ENCODE data around the gene FOXD3. TPM values are rescaled to one million over a fixed set of nuclear protein-coding genes. Genes with fewer than 3 reads are reported as not detected.

The FOXD3 gene
- total and polyA plus RNA-seq, 3 donors from 2014 or later = 0.37 to 3.5 (median 0.69) TPM

- intact Hi-C loops (cut with DNase I; ENCODE audit: low total_unique reads) = no loop called here
- Histone ChIP-seq H3K36me3 (ENCODE audit: low read depth, missing control alignments) (no peaks in the 10 kb centered on the region), H3K27ac (no peak overlapping the region), H3K4me3 (no peak overlapping the region), H3K9me3 (no peaks in the 10 kb centered on the region), H3K27me3 (no peaks in the 10 kb centered on the region), H3K4me1 (peaks cover 7% of the 10 kb centered on the region)
- DNase-seq = no peak
- whole genome bisulfite sequencing, 2 donors = 9 to 12% methylated on average over 37 of the region's 37 CpGs
- TF ChIP-seq POLR2A (IDR thresholded peaks at IDR 0.05) (no peak), CTCF (IDR thresholded peaks at IDR 0.05) (no peak)
Measured at GRCh38 chr1:63326473-63327380, 4.4 kb downstream of the FOXD3 start.

- peak; percentile 83 for DNase-seq
- H3K36me3 ChIP-seq (ENCODE audit: low read depth, missing control alignments) = no peaks in the 10 kb centered on the region
- H3K27me3 ChIP-seq = no peaks in the 10 kb centered on the region
- intact Hi-C loops (cut with DNase I; ENCODE audit: low total_unique reads) = no loop called here
- no peak overlapping the region for H3K4me3 ChIP-seq
- WGBS, 2 donors = 6 to 10% methylated on average over 25 of the region's 25 CpGs
- no peak overlapping the region for H3K27ac ChIP-seq
- H3K9me3 ChIP-seq = no peaks in the 10 kb centered on the region
- TF ChIP-seq POLR2A (IDR thresholded peaks at IDR 0.05) (no peak), CTCF (IDR thresholded peaks at IDR 0.05) (peak; percentile 50 to 74 (median 67))
- H3K4me1 ChIP-seq = peaks cover 4% of the 10 kb centered on the region
Measured at GRCh38 chr1:63327417-63328054, 5.2 kb downstream of the FOXD3 start.

GRCh38 chr1:63328122-63328521, 5.8 kb downstream of the FOXD3 start:
- no peak overlapping the region for H3K4me3 ChIP-seq
- WGBS, 2 donors = 44 to 52% methylated on average over 8 of the region's 8 CpGs
- no peak overlapping the region for H3K27ac ChIP-seq
- no peaks in the 10 kb centered on the region for H3K9me3 ChIP-seq
- no peaks in the 10 kb centered on the region for H3K4me1 ChIP-seq
- H3K36me3 ChIP-seq (ENCODE audit: low read depth, missing control alignments) = no peaks in the 10 kb centered on the region
- no peak for TF ChIP-seq POLR2A (IDR thresholded peaks at IDR 0.05)
- TF ChIP-seq CTCF (IDR thresholded peaks at IDR 0.05) = no peak
- DNase-seq = no peak
- intact Hi-C loops (cut with DNase I; ENCODE audit: low total_unique reads) = no loop called here
- no peaks in the 10 kb centered on the region for H3K27me3 ChIP-seq

GRCh38 chr1:63328781-63329180, 6.4 kb downstream of the FOXD3 start:
- H3K27ac ChIP-seq = no peak overlapping the region
- intact Hi-C loops (cut with DNase I; ENCODE audit: low total_unique reads) = no loop called here

GRCh38 chr1:63329621-63330330, 7.4 kb downstream of the FOXD3 start:
- WGBS, 2 donors = 4 to 5% methylated on average over 16 to 49 of the region's 50 CpGs
- Histone ChIP-seq H3K36me3 (ENCODE audit: low read depth, missing control alignments) (no peaks in the 10 kb centered on the region), H3K27ac (no peak overlapping the region), H3K9me3 (no peaks in the 10 kb centered on the region), H3K27me3 (no peaks in the 10 kb centered on the region), H3K4me1 (no peaks in the 10 kb centered on the region), H3K4me3 (peak overlapping the region; percentile 7 to 43)
- no peak for DNase-seq
- intact Hi-C loops (cut with DNase I; ENCODE audit: low total_unique reads) = no loop called here
- TF ChIP-seq CTCF (IDR thresholded peaks at IDR 0.05) = no peak
- no peak for TF ChIP-seq POLR2A (IDR thresholded peaks at IDR 0.05)

More at GRCh38 chr1:63328781-63329180, 6.4 kb downstream of the FOXD3 start:
- Histone ChIP-seq H3K9me3 (no peaks in the 10 kb centered on the region), H3K27me3 (no peaks in the 10 kb centered on the region), H3K36me3 (ENCODE audit: low read depth, missing control alignments) (no peaks in the 10 kb centered on the region), H3K4me1 (no peaks in the 10 kb centered on the region), H3K4me3 (no peak overlapping the region)
- 66 to 73% methylated on average over 9 of the region's 9 CpGs for WGBS, 2 donors
- TF ChIP-seq POLR2A (IDR thresholded peaks at IDR 0.05) = no peak
- no peak for DNase-seq
